ENCODE measurements around the gene FIZ1. TPM values are rescaled to one million over a fixed set of nuclear protein-coding genes. Genes with fewer than 3 reads are reported as not detected.

FIZ1 gene, protein sequence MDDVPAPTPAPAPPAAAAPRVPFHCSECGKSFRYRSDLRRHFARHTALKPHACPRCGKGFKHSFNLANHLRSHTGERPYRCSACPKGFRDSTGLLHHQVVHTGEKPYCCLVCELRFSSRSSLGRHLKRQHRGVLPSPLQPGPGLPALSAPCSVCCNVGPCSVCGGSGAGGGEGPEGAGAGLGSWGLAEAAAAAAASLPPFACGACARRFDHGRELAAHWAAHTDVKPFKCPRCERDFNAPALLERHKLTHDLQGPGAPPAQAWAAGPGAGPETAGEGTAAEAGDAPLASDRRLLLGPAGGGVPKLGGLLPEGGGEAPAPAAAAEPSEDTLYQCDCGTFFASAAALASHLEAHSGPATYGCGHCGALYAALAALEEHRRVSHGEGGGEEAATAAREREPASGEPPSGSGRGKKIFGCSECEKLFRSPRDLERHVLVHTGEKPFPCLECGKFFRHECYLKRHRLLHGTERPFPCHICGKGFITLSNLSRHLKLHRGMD
- total RNA-seq = 1.9 and 2.2 TPM in 2 replicates

DNA sequence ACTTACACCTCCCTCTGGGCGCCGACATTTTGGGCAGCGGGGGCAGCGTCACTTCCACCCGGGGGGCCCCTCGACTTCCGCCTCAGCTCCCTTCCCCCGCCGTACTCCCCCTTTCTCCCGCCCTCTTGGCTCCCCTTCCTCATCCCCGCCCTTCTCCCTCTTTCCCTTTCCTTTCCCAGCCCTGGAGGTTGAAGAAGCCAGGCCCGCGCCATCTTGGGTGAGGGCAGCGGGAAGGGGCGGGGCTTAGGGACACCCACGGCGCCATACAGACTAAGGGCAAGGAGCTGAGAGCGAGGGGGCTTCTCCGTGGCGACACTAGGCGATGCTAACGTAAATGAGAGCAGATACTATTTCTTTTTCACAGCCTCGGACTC lies at the start of gene FIZ1:
Gene FIZ1, minus strand, starts transcription at position 50 of the 374 bp plus-strand sequence. CDS start 1,652 bp downstream, outside the sequence.

DNA sequence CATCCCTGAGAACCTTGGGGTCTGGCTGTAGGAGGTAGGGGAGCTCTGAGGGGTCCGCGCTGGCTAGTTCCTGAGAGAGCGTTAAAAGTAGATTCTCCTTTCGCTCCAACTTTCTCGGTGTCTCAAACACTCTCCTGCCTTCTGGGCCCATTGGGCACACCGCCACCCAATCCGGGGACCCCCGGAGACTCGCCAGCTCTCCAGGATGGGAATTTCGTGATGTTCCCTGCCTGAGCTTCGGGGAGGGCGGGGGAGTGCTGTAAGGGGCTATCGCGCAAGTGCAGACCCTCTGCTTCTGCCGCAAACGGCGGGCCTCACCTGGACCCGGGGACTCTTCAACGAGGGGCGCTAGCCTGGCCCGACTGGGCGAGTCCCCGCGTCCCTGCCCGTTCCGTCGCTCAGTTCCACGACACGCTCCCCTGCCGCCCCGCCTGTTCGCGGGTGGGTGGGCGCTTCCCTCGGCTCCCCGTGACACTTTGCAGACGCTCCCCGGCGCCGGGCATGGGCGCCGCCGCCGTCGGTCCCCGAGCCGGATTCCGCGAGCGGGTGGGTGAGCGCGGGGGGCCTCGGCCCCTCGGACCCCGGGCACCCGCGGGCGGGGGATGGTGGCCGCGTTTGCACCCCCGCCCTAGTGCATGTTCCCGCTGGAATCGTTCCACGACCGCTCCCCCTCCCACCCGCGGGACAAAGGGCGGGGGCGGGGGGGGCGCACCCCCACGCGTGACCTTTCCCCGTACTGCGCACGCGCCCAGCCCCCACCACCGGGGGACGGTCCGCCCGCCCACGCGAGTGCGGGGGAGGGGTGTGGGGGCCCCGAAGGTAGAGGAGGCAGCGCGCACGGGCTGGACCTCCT lies 48.6 kb upstream of the FIZ1 start, which contains the start of gene CCDC106:
Gene CCDC106, plus strand, starts transcription at position 481 of the 853 bp plus-strand sequence. CDS start 835 bp downstream, outside the sequence.

DNA sequence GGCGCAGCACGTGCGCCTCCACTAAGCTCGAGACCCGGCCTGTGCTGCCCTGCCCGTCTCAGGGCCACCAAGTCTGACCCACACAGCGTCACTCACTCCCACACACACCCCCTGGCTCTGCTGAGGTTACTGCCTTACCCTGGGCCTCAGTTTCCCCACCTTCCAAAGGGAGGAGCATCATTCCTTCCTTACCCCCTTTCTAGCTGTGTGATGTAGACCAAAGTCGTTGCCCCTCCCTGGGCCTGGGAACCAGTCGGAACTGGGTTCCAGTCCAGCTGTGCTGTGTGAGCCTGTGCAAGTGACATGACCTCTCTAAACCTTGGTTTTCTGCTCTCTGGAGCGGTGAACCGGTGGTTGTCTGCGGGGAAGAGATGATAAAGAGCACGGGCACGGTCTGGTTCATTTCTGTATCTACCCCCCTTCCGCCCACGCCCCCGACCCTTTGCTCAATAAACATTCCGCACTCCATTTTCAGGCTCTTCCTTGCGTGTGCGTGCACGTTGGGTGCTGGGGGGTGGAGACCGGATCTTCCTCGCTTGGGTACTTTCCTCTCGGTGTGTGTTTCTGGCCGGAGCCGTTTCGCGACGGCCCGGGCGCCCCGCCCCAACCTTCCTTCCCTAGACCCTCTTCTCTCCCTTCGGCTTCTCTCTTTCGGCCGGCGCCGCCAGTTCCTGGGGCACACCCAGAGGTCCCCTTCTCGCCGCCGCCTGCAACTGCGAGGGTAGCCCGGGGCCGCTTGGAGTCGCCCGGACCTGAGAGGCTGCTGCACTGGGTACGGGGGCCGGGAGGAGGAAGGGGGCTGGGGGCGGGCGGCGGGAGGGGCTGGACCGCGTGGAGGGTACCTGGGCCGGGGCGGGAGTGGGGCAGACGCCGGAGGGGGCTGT lies 43.9 kb upstream of the FIZ1 start, which contains the start of gene ZNF581:
Gene ZNF581, plus strand, starts transcription at position 647 of the 884 bp plus-strand sequence. CDS start 923 bp downstream, outside the sequence.

DNA sequence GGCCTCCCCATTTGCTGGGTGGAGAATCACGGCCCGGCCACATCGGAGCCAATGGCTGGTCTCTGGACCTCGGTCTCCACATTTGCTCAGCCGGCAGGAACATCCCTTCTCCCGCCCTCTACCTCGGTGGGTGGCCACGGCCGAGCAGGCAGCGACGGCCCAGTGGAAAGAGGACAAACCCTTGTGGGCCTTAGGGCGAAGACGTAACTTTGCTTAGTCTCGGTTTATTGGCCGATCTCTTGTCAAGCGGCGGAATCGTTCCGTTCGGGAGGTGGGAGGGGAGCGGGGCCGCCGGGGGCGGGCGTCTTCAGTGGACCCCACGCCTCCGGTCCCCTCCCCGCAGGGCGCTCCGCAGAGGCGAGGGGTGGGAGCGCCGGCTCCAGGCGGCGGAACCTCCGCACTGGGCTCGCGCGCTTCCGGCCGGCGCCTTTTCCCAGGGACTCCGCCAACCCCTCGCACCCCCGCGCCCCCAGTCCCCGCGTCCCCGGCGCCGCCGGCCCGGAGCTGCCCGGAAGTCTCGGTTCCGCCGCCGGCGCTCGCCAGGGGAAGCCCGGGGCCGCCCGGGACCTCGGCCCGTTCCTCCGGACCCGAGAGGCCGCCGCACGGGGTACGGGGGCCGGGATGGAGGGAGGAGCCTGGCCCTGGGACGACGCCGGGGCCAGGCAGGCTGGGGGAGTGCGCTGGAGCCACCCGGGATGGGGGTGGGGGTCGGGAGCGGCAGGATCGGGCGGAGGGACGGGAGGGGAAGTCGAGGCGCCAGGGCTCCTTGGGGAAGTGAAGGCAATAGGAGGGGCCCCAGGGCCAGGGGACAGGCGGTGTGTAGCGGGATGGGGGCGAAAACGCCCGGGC lies 41.5 kb upstream of the FIZ1 start, which contains the start of gene ZNF580:
Gene ZNF580, plus strand, starts transcription at position 426 of the 849 bp plus-strand sequence. CDS start 1,507 bp downstream, outside the sequence.

DNA sequence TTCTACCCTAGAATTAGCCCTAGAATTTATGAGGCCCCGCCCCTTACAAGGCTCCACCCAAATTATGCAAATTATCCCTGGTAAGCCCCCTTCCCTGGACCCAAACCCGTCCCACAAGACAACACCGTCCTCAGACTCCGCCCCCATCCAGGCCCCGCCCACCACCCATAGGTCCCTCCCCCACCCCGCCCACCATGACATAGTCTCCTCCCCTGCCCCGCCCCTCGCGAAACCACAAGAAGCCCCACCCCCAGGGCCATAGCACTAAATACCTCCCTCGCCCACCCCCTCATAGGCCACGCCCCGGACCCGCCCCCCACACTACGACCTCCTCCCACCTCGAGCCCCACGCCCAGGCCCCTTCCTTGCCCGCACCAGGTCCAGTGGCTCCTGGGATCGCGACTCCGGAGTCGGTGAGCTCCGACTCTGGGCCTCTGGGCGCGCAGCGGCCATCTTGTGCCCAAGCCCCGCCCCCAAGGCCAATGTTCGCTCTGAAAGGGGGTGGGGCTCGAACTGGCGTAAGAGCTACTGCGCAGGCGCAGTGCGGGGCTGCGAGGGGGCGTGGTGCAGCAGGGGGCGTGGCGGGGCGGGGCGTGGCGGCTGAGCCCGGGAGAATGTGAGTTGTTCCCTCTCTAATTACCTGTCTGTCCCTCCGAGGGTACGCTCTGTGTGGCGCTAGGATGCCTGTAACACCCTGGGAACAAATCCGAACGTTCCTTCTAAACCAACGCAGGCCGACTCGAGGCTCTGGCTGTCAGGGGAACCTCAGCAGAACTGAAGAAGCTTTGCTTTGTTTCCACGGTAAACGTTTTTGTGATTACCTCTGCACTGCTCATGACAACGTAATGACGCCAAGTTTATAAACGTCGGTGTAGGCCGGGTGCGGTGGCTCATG lies 25.0 kb upstream of the FIZ1 start, which contains the start of gene ZNF784:
Gene ZNF784, minus strand, starts transcription at position 458 of the 895 bp plus-strand sequence. Its CDS starts 5 bp downstream, at position 453.

DNA sequence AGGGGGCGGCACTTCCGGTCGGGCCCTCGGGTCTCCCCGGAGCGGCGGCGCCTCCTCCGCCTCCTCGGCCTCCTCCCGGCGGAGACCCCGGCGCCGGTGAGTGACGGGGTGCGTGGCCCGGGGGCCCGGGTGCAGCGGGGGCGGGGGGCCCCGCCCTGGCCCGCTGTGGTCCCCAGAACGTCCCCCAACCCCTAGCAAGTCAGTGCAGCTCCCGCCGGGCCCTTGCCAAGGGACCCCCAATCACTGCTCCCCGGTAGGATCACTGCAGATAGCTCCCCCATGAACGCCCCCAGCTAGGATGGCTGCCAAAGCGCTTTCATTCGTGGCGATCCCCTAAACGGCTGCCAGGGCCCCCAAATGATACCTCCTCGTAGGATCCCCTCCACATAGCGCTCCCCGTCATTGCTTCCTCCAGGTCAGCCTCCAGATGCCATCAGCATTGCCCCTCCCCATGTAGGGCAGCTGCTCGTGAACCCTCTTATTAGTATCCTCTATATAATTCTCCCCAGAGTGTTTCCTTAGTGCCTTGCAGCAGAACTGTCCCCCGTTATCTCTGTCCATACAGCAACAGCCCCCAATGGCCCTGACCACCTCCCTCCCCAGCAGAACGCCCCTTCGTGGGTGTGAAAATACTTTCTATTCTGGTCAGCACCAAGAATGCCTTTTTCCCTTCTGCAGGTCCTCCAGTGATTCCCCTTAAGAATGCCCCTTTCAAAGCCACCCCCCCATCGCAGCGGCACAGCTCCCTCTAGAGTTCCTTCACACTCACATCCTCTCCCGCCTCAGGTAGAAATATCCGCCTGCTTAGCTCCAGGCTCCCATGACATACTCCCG lies 6.5 kb upstream of the FIZ1 start, which contains the start of gene ZNF865:
Gene ZNF865, plus strand, starts transcription at position 11 of the 834 bp plus-strand sequence. CDS start 7,972 bp downstream, outside the sequence.

DNA sequence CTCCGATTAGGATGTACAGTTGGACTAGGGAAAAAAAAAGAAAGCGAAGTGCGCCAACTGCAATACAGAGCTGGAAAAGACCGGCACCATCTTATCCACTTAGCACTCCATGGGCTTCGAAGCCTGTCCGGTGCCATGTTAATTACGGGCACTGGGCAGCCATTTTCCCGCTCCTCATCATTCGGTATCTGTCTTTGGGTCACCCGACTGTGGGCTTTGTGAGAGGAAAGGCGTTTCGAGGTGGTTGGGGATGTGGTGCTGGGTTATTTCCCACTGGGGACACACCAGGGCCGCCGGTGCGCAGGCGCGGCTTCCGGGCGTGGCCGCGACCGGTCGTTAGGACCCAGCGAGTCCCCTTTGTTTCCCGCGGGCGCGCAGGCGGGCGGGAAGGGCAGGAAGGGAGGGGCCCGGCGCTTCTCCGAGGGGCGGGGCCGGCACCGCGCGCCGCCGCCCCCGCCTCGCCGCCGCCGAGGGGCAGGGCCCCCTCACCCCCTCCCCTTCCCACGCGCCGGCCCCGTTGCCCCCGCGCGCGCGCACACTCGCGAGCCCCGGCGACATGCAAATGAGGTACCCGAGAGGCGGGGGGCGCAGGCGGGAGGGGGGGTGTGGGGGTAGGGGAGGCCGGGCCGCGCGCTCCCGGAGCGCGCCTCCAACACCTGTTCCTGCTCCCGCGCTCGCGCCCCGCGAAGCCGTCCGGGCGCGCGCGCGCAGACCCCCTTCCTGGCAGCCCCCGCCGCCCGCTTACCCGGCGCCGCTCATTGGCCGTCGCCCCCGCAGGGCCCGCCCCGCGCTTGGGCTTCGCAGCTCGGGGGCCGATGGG lies 735 bp upstream of the FIZ1 start, which contains the start of gene ZNF524:
Gene ZNF524, plus strand, starts transcription at position 447 of the 820 bp plus-strand sequence. CDS start 1,825 bp downstream, outside the sequence.

DNA sequence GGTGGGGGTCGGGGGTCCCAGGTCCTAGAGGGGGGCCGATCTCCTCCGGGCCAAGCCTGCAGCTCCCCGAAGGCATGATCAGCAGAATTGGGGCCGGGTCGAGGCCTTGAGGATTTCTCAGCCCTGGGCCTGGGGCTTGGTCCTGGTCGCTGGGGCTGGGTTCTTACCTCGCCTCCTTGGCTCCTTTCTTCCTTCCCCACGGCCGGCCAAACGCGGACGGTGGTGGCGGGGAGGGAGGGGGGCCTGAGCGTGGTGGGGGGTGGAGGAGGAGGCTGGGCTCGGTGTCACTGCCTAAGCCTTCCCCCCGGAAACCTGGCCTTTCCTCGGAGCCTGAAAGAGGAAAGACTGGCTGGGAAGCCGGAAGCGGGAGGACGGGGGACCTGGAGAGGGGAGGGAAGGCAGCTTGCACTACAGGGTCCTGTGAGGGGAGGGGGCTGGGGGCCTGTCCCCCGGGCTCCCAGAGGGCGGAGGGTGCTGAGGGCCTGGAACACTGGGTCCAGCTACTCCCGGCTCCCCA lies 18.6 kb downstream of the FIZ1 start, which contains the start of gene ZNF579:
Gene ZNF579, minus strand, starts transcription at position 221 of the 517 bp plus-strand sequence. CDS start 1,209 bp downstream, outside the sequence.

DNA sequence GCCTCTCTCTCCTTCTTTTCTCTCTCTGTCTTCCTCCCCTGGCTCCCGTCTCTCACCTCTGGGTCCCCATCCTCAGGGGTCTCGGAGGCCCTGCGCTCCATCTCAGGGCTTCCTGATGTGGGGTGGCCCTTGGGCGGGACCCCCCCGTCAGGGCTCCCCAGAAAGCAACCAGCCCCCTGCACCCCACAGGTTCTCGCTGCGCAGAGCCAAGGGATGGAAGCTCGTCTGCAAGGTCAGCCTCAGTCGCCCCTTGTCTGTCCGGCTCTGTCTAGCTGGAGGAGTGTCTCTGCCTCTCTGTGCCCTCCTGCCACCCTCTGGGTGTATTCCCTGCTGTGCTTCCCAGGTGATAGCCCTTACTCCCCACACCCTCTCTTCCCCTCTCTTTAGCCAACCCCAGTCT lies 53.9 kb downstream of the FIZ1 start, which contains the start of gene SBK3:
Gene SBK3, minus strand, starts transcription at position 101 of the 400 bp plus-strand sequence. Its CDS starts 0 bp downstream, at position 101.

Other genes with a start within 250 kb of the FIZ1 start
- gene COX6B2, start 244.8 kb downstream of the FIZ1 start, total RNA-seq = not detected in 2 replicates
- gene GARIN5B, start 236.3 kb downstream of the FIZ1 start, total RNA-seq = not detected in 2 replicates
- 0.09 and 0.54 TPM in 2 replicates for gene IL11, start 229.1 kb downstream of the FIZ1 start, total RNA-seq
- gene TMEM190, start 222.7 kb downstream of the FIZ1 start, total RNA-seq = not detected in 2 replicates
- 0.36 TPM in 1 of 2 replicates, not detected in the other for gene TMEM238, start 215.2 kb downstream of the FIZ1 start, total RNA-seq
- 205 and 252 TPM in 2 replicates for gene RPL28, start 213.6 kb downstream of the FIZ1 start, total RNA-seq
- gene UBE2S, start 191.7 kb downstream of the FIZ1 start, total RNA-seq = 69.6 and 98.9 TPM in 2 replicates
- not detected in 2 replicates for gene SHISA7, start 156.2 kb downstream of the FIZ1 start, total RNA-seq
- gene ISOC2, start 137.9 kb downstream of the FIZ1 start, total RNA-seq = 44.0 and 69.7 TPM in 2 replicates
- gene C19orf85, start 134.8 kb downstream of the FIZ1 start, total RNA-seq = not detected in 2 replicates
- gene ZNF628, start 122.9 kb downstream of the FIZ1 start, total RNA-seq = 0.99 and 1.1 TPM in 2 replicates
- 13.5 and 15.5 TPM in 2 replicates for gene NAT14, start 114.3 kb downstream of the FIZ1 start, total RNA-seq
- 0.27 and 2.1 TPM in 2 replicates for gene SSC5D, start 111.1 kb downstream of the FIZ1 start, total RNA-seq
- gene SBK2, start 62.4 kb downstream of the FIZ1 start, total RNA-seq = not detected in 2 replicates
- gene SBK3, start 54.0 kb downstream of the FIZ1 start, total RNA-seq = 0.19 TPM in 1 of 2 replicates, not detected in the other
- 3.0 and 4.4 TPM in 2 replicates for gene ZNF579, start 18.7 kb downstream of the FIZ1 start, total RNA-seq
- 10.0 and 15.4 TPM in 2 replicates for gene ZNF524, start 771 bp upstream of the FIZ1 start, total RNA-seq
- gene ZNF865, start 6.1 kb upstream of the FIZ1 start, total RNA-seq = 0.54 and 1.0 TPM in 2 replicates
- gene ZNF784, start 25.0 kb upstream of the FIZ1 start, total RNA-seq = 3.1 and 4.0 TPM in 2 replicates
- 1.7 and 3.5 TPM in 2 replicates for gene ZNF580, start 41.5 kb upstream of the FIZ1 start, total RNA-seq
- gene ZNF581, start 44.1 kb upstream of the FIZ1 start, total RNA-seq = 22.6 and 24.8 TPM in 2 replicates
- 6.1 and 6.6 TPM in 2 replicates for gene CCDC106, start 48.7 kb upstream of the FIZ1 start, total RNA-seq
- 103 and 137 TPM in 2 replicates for gene U2AF2, start 55.5 kb upstream of the FIZ1 start, total RNA-seq
- 73.5 and 110 TPM in 2 replicates for gene EPN1, start 75.7 kb upstream of the FIZ1 start, total RNA-seq
- not detected in 2 replicates for gene NLRP9, start 138.9 kb upstream of the FIZ1 start, total RNA-seq
- gene RFPL4A, start 159.6 kb upstream of the FIZ1 start, total RNA-seq = 0.36 TPM in 1 of 2 replicates, not detected in the other
- gene RFPL4AL1, start 169.6 kb upstream of the FIZ1 start, total RNA-seq = not detected in 2 replicates
- gene NLRP11, start 232.5 kb upstream of the FIZ1 start, total RNA-seq = not detected in 2 replicates
- not detected in 2 replicates for gene NLRP4, start 237.0 kb upstream of the FIZ1 start, total RNA-seq

All from endothelial cell of coronary artery (primary cell).